ENCODE measurements around the gene ARHGAP23. TPM values are rescaled to one million over a fixed set of nuclear protein-coding genes. Genes with fewer than 3 reads are reported as not detected.

Gene ARHGAP23
- total RNA-seq, 3 donors from 2014 or later (not counting 1 experiment from before 2014, with no cell fraction given), result 0.19 to 1.8 (median 1.7) TPM

GRCh38 chr17:38448208-38448771 lies 20.0 kb downstream of the ARHGAP23 start:
- Histone ChIP-seq H3K4me3 (ENCODE audit: low read length) (no peak overlapping the region), H3K27ac (ENCODE audit: low read length) (no peak overlapping the region), H3K9me3 (ENCODE audit: control insufficient read depth, insufficient read depth, low read length) (no peaks in the 10 kb centered on the region), H3K36me3 (ENCODE audit: control insufficient read depth, insufficient read depth, low read length) (no peaks in the 10 kb centered on the region), H3K27me3 (ENCODE audit: control insufficient read depth, insufficient read depth, low read length) (peaks cover 9% of the 10 kb centered on the region), H3K4me1 (ENCODE audit: control insufficient read depth, insufficient read depth, low read length) (no peaks in the 10 kb centered on the region)
- peaks cover 12 to 16% of the 10 kb centered on the region in 2 donors for H3K27me3 Mint-ChIP-seq (ENCODE audit: low read depth in 2 of 2)
- DNase-seq, result no peak
- no peaks in the 10 kb centered on the region for H3K36me3 Mint-ChIP-seq
- no peaks in the 10 kb centered on the region for H3K9me3 Mint-ChIP-seq
- no peak overlapping the region for H3K27ac Mint-ChIP-seq
- H3K4me3 Mint-ChIP-seq, result no peak overlapping the region
- no peak for ATAC-seq
- TF ChIP-seq, protein P1, sequence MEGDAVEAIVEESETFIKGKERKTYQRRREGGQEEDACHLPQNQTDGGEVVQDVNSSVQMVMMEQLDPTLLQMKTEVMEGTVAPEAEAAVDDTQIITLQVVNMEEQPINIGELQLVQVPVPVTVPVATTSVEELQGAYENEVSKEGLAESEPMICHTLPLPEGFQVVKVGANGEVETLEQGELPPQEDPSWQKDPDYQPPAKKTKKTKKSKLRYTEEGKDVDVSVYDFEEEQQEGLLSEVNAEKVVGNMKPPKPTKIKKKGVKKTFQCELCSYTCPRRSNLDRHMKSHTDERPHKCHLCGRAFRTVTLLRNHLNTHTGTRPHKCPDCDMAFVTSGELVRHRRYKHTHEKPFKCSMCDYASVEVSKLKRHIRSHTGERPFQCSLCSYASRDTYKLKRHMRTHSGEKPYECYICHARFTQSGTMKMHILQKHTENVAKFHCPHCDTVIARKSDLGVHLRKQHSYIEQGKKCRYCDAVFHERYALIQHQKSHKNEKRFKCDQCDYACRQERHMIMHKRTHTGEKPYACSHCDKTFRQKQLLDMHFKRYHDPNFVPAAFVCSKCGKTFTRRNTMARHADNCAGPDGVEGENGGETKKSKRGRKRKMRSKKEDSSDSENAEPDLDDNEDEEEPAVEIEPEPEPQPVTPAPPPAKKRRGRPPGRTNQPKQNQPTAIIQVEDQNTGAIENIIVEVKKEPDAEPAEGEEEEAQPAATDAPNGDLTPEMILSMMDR (IDR thresholded peaks at IDR 0.05), result no peak
- peaks cover 9 to 10% of the 10 kb centered on the region in 2 donors for H3K4me1 Mint-ChIP-seq
- WGBS (ENCODE audit: insufficient coverage), result 82% methylated on average over 8 of the region's 9 CpGs
- intact Hi-C loops (cut with micrococcal nuclease), result no loop called here

DNA sequence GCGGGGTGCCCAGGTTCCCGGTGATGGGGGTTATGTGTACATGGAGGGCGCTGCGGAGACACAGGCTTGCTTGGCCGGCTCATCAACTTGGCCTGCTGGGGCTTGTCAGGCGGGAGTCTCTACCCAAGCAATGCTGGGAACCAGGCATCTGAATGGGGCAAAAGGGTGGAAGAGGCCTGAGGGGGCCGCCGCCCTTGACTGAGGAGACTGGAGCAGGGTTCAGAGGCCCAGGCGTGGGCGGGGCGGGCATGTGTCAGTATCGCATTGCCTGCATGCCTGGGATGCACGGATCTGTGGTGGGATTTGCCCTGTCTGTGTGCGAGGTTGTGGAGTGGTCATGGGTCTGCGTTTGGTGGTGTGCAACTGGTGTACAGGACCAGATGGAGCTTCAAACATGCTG lies 21.1 kb downstream of the ARHGAP23 start:
- H3K27me3 Mint-ChIP-seq (ENCODE audit: low read depth in 2 of 2), result peaks cover 14 to 20% of the 10 kb centered on the region in 2 donors
- Histone ChIP-seq H3K36me3 (ENCODE audit: control insufficient read depth, insufficient read depth, low read length) (no peaks in the 10 kb centered on the region), H3K27me3 (ENCODE audit: control insufficient read depth, insufficient read depth, low read length) (peaks cover 7% of the 10 kb centered on the region), H3K4me3 (ENCODE audit: low read length) (no peak overlapping the region), H3K9me3 (ENCODE audit: control insufficient read depth, insufficient read depth, low read length) (no peaks in the 10 kb centered on the region), H3K27ac (ENCODE audit: low read length) (no peak overlapping the region), H3K4me1 (ENCODE audit: control insufficient read depth, insufficient read depth, low read length) (no peaks in the 10 kb centered on the region)
- H3K36me3 Mint-ChIP-seq, result no peaks in the 10 kb centered on the region
- no peak overlapping the region for H3K4me3 Mint-ChIP-seq
- ATAC-seq, result no peak
- DNase-seq, result no peak
- peaks cover 10 to 13% of the 10 kb centered on the region in 2 donors for H3K4me1 Mint-ChIP-seq
- TF ChIP-seq, protein P1 (IDR thresholded peaks at IDR 0.05), result no peak
- H3K9me3 Mint-ChIP-seq, result no peaks in the 10 kb centered on the region
- intact Hi-C loops (cut with micrococcal nuclease), result no loop called here
- 88% methylated on average over 14 of the region's 15 CpGs for WGBS (ENCODE audit: insufficient coverage)
- no peak overlapping the region for H3K27ac Mint-ChIP-seq

DNA sequence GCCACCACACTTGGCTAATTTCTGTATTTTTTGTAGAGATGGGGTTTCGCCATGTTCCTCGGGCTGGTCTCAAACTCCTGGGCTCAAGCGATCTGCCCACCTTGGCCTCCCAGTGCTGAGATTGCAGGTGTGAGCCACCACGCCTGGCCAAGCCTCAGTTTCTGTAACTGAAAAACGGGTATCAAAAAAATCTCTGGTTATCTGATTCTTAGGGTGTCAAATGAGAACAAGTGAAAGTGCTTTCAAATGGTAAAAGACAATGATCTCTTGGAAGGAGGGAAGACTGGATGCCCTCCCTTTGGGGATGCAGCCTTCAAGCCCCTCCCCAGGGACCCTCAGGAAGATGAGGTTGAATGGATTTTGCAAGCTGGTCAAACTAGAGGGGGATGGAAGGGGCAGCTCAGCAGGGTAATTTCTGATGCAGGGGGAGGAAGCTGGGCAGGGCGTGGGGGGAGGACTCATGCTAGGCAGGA lies 22.3 kb downstream of the ARHGAP23 start:
- Mint-ChIP-seq H3K4me3 (no peak overlapping the region), H3K4me1 (peaks cover 10 to 18% of the 10 kb centered on the region in 2 donors), H3K9me3 (no peaks in the 10 kb centered on the region), H3K36me3 (no peaks in the 10 kb centered on the region), H3K27ac (no peak overlapping the region), H3K27me3 (ENCODE audit: low read depth in 2 of 2) (peaks cover 20 to 29% of the 10 kb centered on the region in 2 donors)
- Histone ChIP-seq H3K4me3 (ENCODE audit: low read length) (no peak overlapping the region), H3K27me3 (ENCODE audit: control insufficient read depth, insufficient read depth, low read length) (peaks cover 10% of the 10 kb centered on the region), H3K9me3 (ENCODE audit: control insufficient read depth, insufficient read depth, low read length) (no peaks in the 10 kb centered on the region), H3K36me3 (ENCODE audit: control insufficient read depth, insufficient read depth, low read length) (no peaks in the 10 kb centered on the region), H3K27ac (ENCODE audit: low read length) (no peak overlapping the region), H3K4me1 (ENCODE audit: control insufficient read depth, insufficient read depth, low read length) (no peaks in the 10 kb centered on the region)
- WGBS (ENCODE audit: insufficient coverage), result 80% methylated on average over 6 of the region's 6 CpGs
- intact Hi-C loops (cut with micrococcal nuclease), result no loop called here
- TF ChIP-seq, protein P1 (IDR thresholded peaks at IDR 0.05), result no peak
- ATAC-seq (no peak), DNase-seq (no peak)
